Epithelial cell of proximal tubule (primary cell): Measurements from ENCODE around the gene SIMC1. TPM values are rescaled to one million over a fixed set of nuclear protein-coding genes. Genes with fewer than 3 reads are reported as not detected.

Source experiments
- DNase-seq: peaks from one replicate; pipeline ENCODE4 v3.0.0-alpha.2; 2011; ENCODE audit warnings: low read depth
- H3K4me3 ChIP-seq: 2 replicates; pipeline ENCODE4 v1.5.1; 2011; ENCODE audit warnings: low read depth, mild to moderate bottlenecking, low read length
- CTCF ChIP-seq: conservative IDR thresholded peaks from 2 replicates; pipeline ENCODE4 v1.5.1; 2012; ENCODE audit warnings: low read depth, mild to moderate bottlenecking, low read length
- total RNA-seq: library from RNA; depleted of rRNA; stranded (reverse); fragments of >200 nt; gene quantifications from 2 replicates; pipeline ENCODE4 v1.2.3, GENCODE V29; 2015

Gene SIMC1
- total RNA-seq, 1 donor from 2014 or later: 12.2 TPM

DNA sequence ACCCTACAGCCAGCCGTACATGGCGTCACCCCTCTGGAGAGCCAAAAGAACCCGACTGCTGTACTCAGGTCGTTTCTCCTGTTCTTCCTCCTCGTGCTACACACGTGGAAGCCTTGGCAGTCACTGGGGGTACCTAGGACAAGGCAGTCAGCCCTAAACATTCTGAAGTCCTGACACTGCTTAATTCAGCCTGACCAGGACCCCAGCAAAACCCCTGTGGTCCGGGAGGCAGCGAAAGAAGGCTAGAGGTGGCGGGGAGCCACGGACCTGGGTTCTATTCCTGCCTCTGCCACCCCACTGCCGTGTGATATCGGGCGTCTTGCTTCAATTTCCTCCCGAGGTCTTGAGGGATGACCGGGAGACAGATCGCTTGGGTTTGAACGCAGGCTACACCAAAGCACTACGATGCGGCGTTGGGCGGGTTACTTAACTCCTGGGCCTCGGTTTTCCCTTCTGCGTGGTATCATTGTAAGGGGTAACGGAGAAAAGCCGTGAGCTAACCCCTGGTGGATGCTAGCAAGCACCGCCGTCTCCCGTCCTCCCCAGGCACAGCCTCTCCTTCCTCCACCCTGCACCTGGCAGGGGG is 126.6 kb downstream of the SIMC1 start:
- no peak for TF ChIP-seq CTCF
- DNase-seq: no peak
- peak overlapping the region; percentile 76 for H3K4me3 ChIP-seq

DNA sequence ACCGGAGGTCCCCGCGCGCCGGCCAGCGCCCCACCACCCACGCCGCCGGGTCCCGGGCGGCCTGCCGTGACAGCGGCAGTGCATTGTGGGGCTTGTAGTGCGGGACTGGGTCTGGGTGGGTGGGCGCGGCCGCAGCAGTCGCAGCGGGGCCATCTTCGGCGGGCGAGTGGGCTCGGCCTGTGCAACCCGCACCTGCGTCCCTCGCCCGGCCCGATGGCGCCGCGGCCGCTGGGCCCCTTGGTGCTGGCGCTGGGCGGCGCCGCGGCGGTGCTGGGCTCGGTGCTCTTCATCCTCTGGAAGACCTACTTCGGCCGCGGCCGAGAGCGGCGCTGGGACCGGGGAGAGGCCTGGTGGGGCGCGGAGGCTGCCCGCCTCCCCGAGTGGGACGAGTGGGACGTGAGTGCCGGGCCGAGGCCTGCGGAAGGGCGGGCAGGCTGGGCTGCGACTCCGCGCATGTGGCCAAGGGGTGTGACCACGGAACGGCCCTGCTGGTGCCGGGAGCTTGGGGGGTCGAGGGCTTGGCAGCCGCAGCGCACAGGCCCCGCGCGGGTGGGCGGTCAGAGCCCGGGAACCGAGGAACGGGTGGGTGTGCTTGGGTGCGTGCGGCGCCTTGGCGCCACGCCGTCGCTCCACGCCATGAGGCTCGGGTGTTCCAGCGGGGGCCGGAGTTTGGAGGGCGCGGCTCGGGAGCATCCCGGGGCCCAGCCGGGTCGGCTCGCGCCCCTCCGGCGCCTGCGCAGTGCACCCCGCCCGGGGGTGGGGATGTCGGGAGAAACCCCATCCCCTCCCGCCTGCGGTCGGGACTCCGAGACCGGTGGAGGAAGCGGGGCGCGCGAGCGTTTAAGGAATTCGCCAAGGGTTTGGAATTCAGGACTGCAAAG is 127.4 kb downstream of the SIMC1 start, which contains the start of gene ARL10:
ARL10 (plus strand) TSS at position 137 of the 881 bp plus-strand sequence; CDS start at position 214, 77 bp downstream.
- no peak for DNase-seq
- peak within 1 kb of the TSS; percentile 76 for H3K4me3 ChIP-seq
- no peak for TF ChIP-seq CTCF

DNA sequence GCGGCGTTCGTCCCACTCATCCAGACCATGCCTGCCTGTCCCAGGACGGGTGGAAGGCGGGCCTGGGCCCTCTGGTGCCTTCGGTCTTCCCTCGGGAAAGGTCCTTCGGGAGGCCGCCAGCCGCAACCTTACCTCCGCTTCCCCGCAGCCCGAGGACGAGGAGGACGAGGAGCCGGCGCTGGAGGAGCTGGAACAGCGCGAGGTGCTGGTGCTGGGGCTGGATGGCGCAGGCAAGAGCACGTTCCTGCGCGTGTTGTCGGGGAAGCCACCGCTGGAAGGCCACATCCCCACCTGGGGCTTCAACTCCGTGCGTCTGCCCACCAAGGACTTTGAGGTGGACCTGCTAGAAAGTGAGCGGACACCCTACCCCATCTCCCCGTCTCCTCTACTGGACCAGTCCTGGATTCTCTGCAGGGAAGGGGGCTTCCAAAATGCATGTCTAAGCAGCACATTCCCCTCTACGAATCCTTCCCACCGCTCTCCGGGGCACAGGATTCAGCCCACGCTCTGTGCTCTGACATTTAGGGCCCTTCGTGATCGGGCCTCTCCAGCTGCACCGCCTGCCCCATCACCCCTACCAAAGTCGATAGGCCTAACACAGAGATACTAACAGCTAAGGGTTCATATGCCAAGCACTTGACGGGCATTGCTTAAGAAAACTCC is 128.1 kb downstream of the SIMC1 start:
- no peak for DNase-seq
- H3K4me3 ChIP-seq: peak overlapping the region; percentile 76
- TF ChIP-seq CTCF: no peak

DNA sequence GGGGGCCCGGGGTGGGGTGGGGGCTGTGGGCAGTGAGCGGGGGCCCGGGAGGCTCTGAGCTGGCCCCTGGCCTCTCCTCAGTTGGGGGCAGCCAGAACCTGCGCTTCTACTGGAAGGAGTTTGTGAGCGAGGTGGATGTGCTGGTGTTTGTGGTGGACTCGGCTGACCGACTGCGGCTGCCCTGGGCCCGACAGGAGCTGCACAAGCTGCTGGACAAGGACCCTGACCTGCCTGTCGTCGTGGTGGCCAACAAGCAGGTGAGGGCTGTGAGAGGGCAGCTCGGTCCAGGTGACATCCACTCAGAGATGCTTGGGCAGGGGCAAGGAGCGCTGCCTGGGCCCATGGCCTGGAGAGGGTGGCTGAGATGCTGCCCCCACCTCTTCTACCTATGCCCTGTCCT is 130.5 kb downstream of the SIMC1 start:
- TF ChIP-seq CTCF: no peak
- no peak overlapping the region for H3K4me3 ChIP-seq
- DNase-seq: no peak

- TF ChIP-seq CTCF: no peak
- no peak overlapping the region for H3K4me3 ChIP-seq
Measured at GRCh38 chr5:176369934-176370711, 131.9 kb downstream of the SIMC1 start.

GRCh38 chr5:176371621-176372539 is 133.7 kb downstream of the SIMC1 start:
- DNase-seq: no peak
- no peak for TF ChIP-seq CTCF
- no peak overlapping the region for H3K4me3 ChIP-seq

More at GRCh38 chr5:176369934-176370711, 131.9 kb downstream of the SIMC1 start:
- no peak for DNase-seq
